ELR (cell line): ENCODE data around the gene EIPR1.

Experiments used
- DNase-seq: peaks from one replicate; pipeline ENCODE4 v3.0.0-alpha.2; 2015; ENCODE audit warnings: low read depth

EIPR1 gene

GRCh38 chr2:3246928-3247714, 130.5 kb downstream of the EIPR1 start:
- no peak for DNase-seq

GRCh38 chr2:3246406-3246805, 131.2 kb downstream of the EIPR1 start:
- DNase-seq = no peak

- DNase-seq = no peak
Observed at GRCh38 chr2:3244486-3244885, 133.1 kb downstream of the EIPR1 start.

- DNase-seq = no peak
Observed at GRCh38 chr2:3243804-3244203, 133.8 kb downstream of the EIPR1 start.

GRCh38 chr2:3242747-3243369, 134.8 kb downstream of the EIPR1 start:
- DNase-seq = no peak

- DNase-seq = no peak
Observed at GRCh38 chr2:3241971-3242746, 135.5 kb downstream of the EIPR1 start.

- no peak for DNase-seq
Observed at GRCh38 chr2:3238951-3239841, 138.4 kb downstream of the EIPR1 start.

- no peak for DNase-seq
Observed at GRCh38 chr2:3236300-3237045, 141.1 kb downstream of the EIPR1 start.

- no peak for DNase-seq
Observed at GRCh38 chr2:3233877-3234276, 143.7 kb downstream of the EIPR1 start.

GRCh38 chr2:3229221-3229620, 148.4 kb downstream of the EIPR1 start:
- DNase-seq = no peak

GRCh38 chr2:3224681-3225080, 152.9 kb downstream of the EIPR1 start:
- no peak for DNase-seq

GRCh38 chr2:3223080-3223923, 154.3 kb downstream of the EIPR1 start:
- DNase-seq = no peak

GRCh38 chr2:3222636-3223035, 155.0 kb downstream of the EIPR1 start:
- no peak for DNase-seq

GRCh38 chr2:3219536-3219935, 158.1 kb downstream of the EIPR1 start:
- DNase-seq = no peak

GRCh38 chr2:3217646-3218045, 160.0 kb downstream of the EIPR1 start:
- no peak for DNase-seq

GRCh38 chr2:3216841-3217495, 160.7 kb downstream of the EIPR1 start:
- DNase-seq = no peak

- no peak for DNase-seq
Observed at GRCh38 chr2:3214806-3215404, 162.7 kb downstream of the EIPR1 start.

GRCh38 chr2:3214065-3214464, 163.6 kb downstream of the EIPR1 start:
- no peak for DNase-seq

GRCh38 chr2:3212984-3213383, 164.6 kb downstream of the EIPR1 start:
- no peak for DNase-seq

- DNase-seq = no peak
Observed at GRCh38 chr2:3212061-3212362, 165.6 kb downstream of the EIPR1 start.
